H1 (cell line): Measurements from ENCODE around the gene TSPAN1. TPM values are rescaled to one million over a fixed set of nuclear protein-coding genes. Genes with fewer than 3 reads are reported as not detected.

Experiments
- CTCF ChIA-PET: fragments of 300-600 bp; sonication (Branson Sonifier 250); formaldehyde crosslinking; loops from one replicate; lab custom pipeline; 2021; ENCODE audit not compliant: partially characterized antibody; lab: Charles Lee
- POLR2A ChIA-PET: fragments of 300-600 bp; sonication (Branson Sonifier 250); formaldehyde crosslinking; loops from one replicate; lab custom pipeline; 2021; ENCODE audit warnings: inconsistent platforms; ENCODE audit not compliant: partially characterized antibody; lab: Charles Lee
- DNase-seq, 2 experiments: peaks; one replicate each; pipeline versions ENCODE4 v3.0.0 to v3.0.0-alpha.2; 2010 to 2022; ENCODE audit warnings: low spot score in 2 of 2, low read depth in 1 of 2, mixed read lengths in 1 of 2
- FAIRE-seq: peaks from 2 replicates; lab custom pipeline; 2011; peaks lifted over from hg19 to GRCh38; lab: Jason Lieb, UNC
- H2AFZ ChIP-seq: 2 replicates; pipeline ENCODE4 v1.8.1; 2012; ENCODE audit warnings: low read length, inconsistent platforms
- H2AK5ac ChIP-seq: 2 replicates; pipeline ENCODE4 v1.6.1; 2013; ENCODE audit warnings: low read depth, low read length
- H2BK120ac ChIP-seq: replicated peaks from 2 replicates; pipeline ENCODE3; 2013; ENCODE audit warnings: low read depth, low read length, inconsistent platforms
- H2BK12ac ChIP-seq: 2 replicates; pipeline ENCODE4 v1.6.1; 2013; ENCODE audit warnings: low read depth, low read length
- H2BK15ac ChIP-seq: 2 replicates; pipeline ENCODE4 v1.6.1; 2013; ENCODE audit warnings: low read length
- H2BK20ac ChIP-seq: 2 replicates; pipeline ENCODE4 v1.6.1; 2013; ENCODE audit warnings: low read length
- H2BK5ac ChIP-seq: 2 replicates; pipeline ENCODE4 v1.6.1; 2013; ENCODE audit warnings: low read depth, low read length
- H3K14ac ChIP-seq: 2 replicates; pipeline ENCODE4 v1.6.1; 2013; ENCODE audit warnings: inconsistent platforms; ENCODE audit not compliant: insufficient read length
- H3K18ac ChIP-seq: 2 replicates; pipeline ENCODE4 v1.6.1; 2013; ENCODE audit warnings: low read length; ENCODE audit errors: extremely low read depth
- H3K23ac ChIP-seq: 2 replicates; pipeline ENCODE4 v1.6.1; 2013; ENCODE audit warnings: inconsistent platforms; ENCODE audit not compliant: insufficient read length
- H3K23me2 ChIP-seq: 2 replicates; pipeline ENCODE4 v1.6.1; 2013; ENCODE audit warnings: low read depth, low read length
- H3K27ac ChIP-seq: 2 replicates; pipeline ENCODE4 v1.6.1; 2011; ENCODE audit warnings: low read depth, low read length, inconsistent platforms
- H3K27me3 ChIP-seq, 4 experiments: replicated peaks in 1 of 4; 1 replicate in 1 of 4; 2 replicates in 3 of 4; pipeline versions ENCODE4 v1.6.1 to v1.8.1; 2011 to 2013; ENCODE audit warnings: low read length in 3 of 4, mild to moderate bottlenecking in 3 of 4, inconsistent platforms in 2 of 4, mixed read lengths in 2 of 4, moderate library complexity in 1 of 4; ENCODE audit not compliant: control insufficient read depth in 3 of 4, insufficient read depth in 3 of 4; ENCODE audit errors: extremely low read depth in 1 of 4
- H3K36me3 ChIP-seq, 4 experiments: 2 replicates each; pipeline versions ENCODE4 v1.6.1 to v1.8.1; 2011 to 2013; ENCODE audit warnings: mild to moderate bottlenecking in 4 of 4, low read length in 3 of 4, moderate library complexity in 2 of 4, control low read depth in 1 of 4, inconsistent platforms in 1 of 4; ENCODE audit not compliant: insufficient read depth in 4 of 4, control insufficient read depth in 2 of 4
- H3K4ac ChIP-seq: replicated peaks from 2 replicates; pipeline ENCODE3; 2013; ENCODE audit warnings: low read length, low read depth, mixed read lengths, inconsistent platforms; ENCODE audit not compliant: insufficient read length
- H3K4me1 ChIP-seq, 4 experiments: replicated peaks in 1 of 4; 1 replicate in 1 of 4; 2 replicates in 3 of 4; pipeline versions ENCODE4 v1.6.1 to v1.8.1; 2011 to 2013; ENCODE audit warnings: low read length in 3 of 4, inconsistent platforms in 2 of 4, mixed read lengths in 1 of 4; ENCODE audit not compliant: insufficient read depth in 4 of 4, control insufficient read depth in 3 of 4
- H3K4me2 ChIP-seq, 2 experiments: 2 replicates each; pipeline versions ENCODE4 v1.6.1 to v1.8.1; 2011 to 2013; ENCODE audit warnings: low read depth in 2 of 2, low read length in 2 of 2, control low read depth in 1 of 2, inconsistent platforms in 1 of 2, mild to moderate bottlenecking in 1 of 2; ENCODE audit not compliant: insufficient read depth in 1 of 2
- H3K4me3 ChIP-seq, 4 experiments: fragments of 200-600, 300-600 bp in 1 of 4; sonication (generic), shearing (Covaris generic), sonication (Bioruptor Twin) in 1 of 4; 2 replicates each; pipeline versions ENCODE4 v1.5.1 to v1.8.1; 2011 to 2016; ENCODE audit warnings: low read length in 4 of 4, low read depth in 3 of 4, control low read depth in 2 of 4, inconsistent platforms in 2 of 4, mild to moderate bottlenecking in 2 of 4, mixed read lengths in 1 of 4, moderate library complexity in 1 of 4; ENCODE audit not compliant: insufficient read depth in 2 of 4; ENCODE audit errors: extremely low read depth in 1 of 4
- H3K56ac ChIP-seq: replicated peaks from 2 replicates; pipeline ENCODE3; 2013; ENCODE audit warnings: low read depth, mild to moderate bottlenecking, mixed read lengths, low read length, inconsistent platforms; ENCODE audit not compliant: insufficient read length
- H3K79me1 ChIP-seq: 2 replicates; pipeline ENCODE4 v1.6.1; 2013; ENCODE audit warnings: low read depth, low read length, control low read depth
- H3K79me2 ChIP-seq, 2 experiments: 2 replicates each; pipeline versions ENCODE4 v1.6.1 to v1.8.1; 2012 to 2013; ENCODE audit warnings: low read length in 2 of 2, mild to moderate bottlenecking in 2 of 2, inconsistent platforms in 1 of 2; ENCODE audit not compliant: insufficient read depth in 2 of 2, control insufficient read depth in 1 of 2
- H3K9ac ChIP-seq, 4 experiments: replicated peaks in 1 of 4; 1 replicate in 1 of 4; 2 replicates in 3 of 4; pipeline versions ENCODE4 v1.6.1 to v1.8.1; 2011 to 2013; ENCODE audit warnings: low read depth in 3 of 4, low read length in 3 of 4, control low read depth in 2 of 4, mild to moderate bottlenecking in 2 of 4, moderate library complexity in 2 of 4, inconsistent platforms in 1 of 4; ENCODE audit errors: extremely low read depth in 1 of 4
- H3K9me3 ChIP-seq, 2 experiments: 2 replicates each; pipeline versions ENCODE4 v1.6.1 to v1.8.1; 2012 to 2013; ENCODE audit warnings: mild to moderate bottlenecking in 2 of 2, moderate library complexity in 2 of 2, control low read depth in 1 of 2, inconsistent platforms in 1 of 2, low read depth in 1 of 2, low read length in 1 of 2, mixed read lengths in 1 of 2; ENCODE audit not compliant: insufficient read depth in 2 of 2
- H4K20me1 ChIP-seq, 2 experiments: replicated peaks in 1 of 2; 2 replicates each; pipeline versions ENCODE3 to v1.8.1; 2011 to 2013; ENCODE audit warnings: inconsistent platforms in 2 of 2, low read length in 2 of 2, mild to moderate bottlenecking in 1 of 2; ENCODE audit not compliant: insufficient read depth in 2 of 2, control insufficient read depth in 1 of 2
- H4K5ac ChIP-seq: 2 replicates; pipeline ENCODE4 v1.6.1; 2013; ENCODE audit warnings: low read length, low read depth, mixed read lengths, inconsistent platforms; ENCODE audit not compliant: insufficient read length
- H4K8ac ChIP-seq: 2 replicates; pipeline ENCODE4 v1.8.0; 2013; ENCODE audit warnings: mild to moderate bottlenecking, moderate library complexity, low read length, inconsistent platforms; ENCODE audit not compliant: insufficient read depth; ENCODE audit errors: extremely low read depth
- H4K91ac ChIP-seq: replicated peaks from 2 replicates; pipeline ENCODE3; 2013; ENCODE audit warnings: low read length, mixed read lengths, inconsistent platforms; ENCODE audit not compliant: insufficient read length
- FOSL1 ChIP-seq: IDR thresholded peaks from 2 replicates; pipeline ENCODE4 v1.6.1; 2011; ENCODE audit warnings: mild to moderate bottlenecking, low read depth, low read length, moderate library complexity; ENCODE audit not compliant: insufficient read depth
- HDAC2 ChIP-seq, 2 experiments: fragments of 300-600 bp in 1 of 2; sonication (generic) in 1 of 2; IDR thresholded peaks; 2 replicates each; pipeline ENCODE4 v1.6.1; 2011 to 2012; ENCODE audit warnings: low read depth in 2 of 2, low read length in 2 of 2, mild to moderate bottlenecking in 2 of 2, moderate library complexity in 2 of 2, borderline replicate concordance in 1 of 2, inconsistent platforms in 1 of 2
- MAFK ChIP-seq: IDR thresholded peaks from 2 replicates; pipeline ENCODE4 v1.6.1; 2012; ENCODE audit warnings: low read depth, mild to moderate bottlenecking, improper control_type of control experiment, low read length
- PHF8 ChIP-seq: fragments of 200-600 bp; sonication (generic); conservative IDR thresholded peaks from 2 replicates; pipeline ENCODE4 v1.7.1; 2012; ENCODE audit warnings: low read depth, mild to moderate bottlenecking, inconsistent platforms, low read length, moderate library complexity
- RBBP5 ChIP-seq: IDR thresholded peaks from 2 replicates; pipeline ENCODE4 v1.7.1; 2012; ENCODE audit warnings: low read depth, mild to moderate bottlenecking, inconsistent platforms, low read length, moderate library complexity, borderline replicate concordance
- RFX5 ChIP-seq: IDR thresholded peaks from 2 replicates; pipeline ENCODE4 v1.6.1; 2011; ENCODE audit warnings: low read depth, low read length, improper control_type of control experiment, borderline replicate concordance
- SIN3A ChIP-seq, 2 experiments: IDR thresholded peaks in 1 of 2; conservative IDR thresholded peaks in 1 of 2; 2 replicates each; pipeline ENCODE4 v1.6.1; 2011 to 2012; ENCODE audit warnings: low read length in 2 of 2, improper control_type of control experiment in 1 of 2, low read depth in 1 of 2, mild to moderate bottlenecking in 1 of 2
- TBP ChIP-seq: IDR thresholded peaks from 2 replicates; pipeline ENCODE4 v1.6.1; 2011; ENCODE audit warnings: low read depth, low read length, improper control_type of control experiment
- WGBS, 2 experiments: shearing (Covaris generic) in 1 of 2; methylation state at CpG; one replicate each; pipeline versions ENCODE4 v1.1.6 to v1.1.7; 2013 to 2015; ENCODE audit warnings: low lambda C conversion rate in 2 of 2, mixed read lengths in 2 of 2, inconsistent platforms in 1 of 2, low coverage in 1 of 2, missing lambda C conversion rate in 1 of 2; ENCODE audit not compliant: insufficient replicate concordance in 2 of 2, insufficient coverage in 1 of 2, insufficient read length in 1 of 2; ENCODE audit errors: extremely low coverage in 1 of 2, missing lambda C conversion rate in 1 of 2; 5-methylcytosine and 5-hydroxymethylcytosine counted together
- polyA plus RNA-seq, 7 experiments: library from polyadenylated mRNA; depleted of rRNA in 3 of 7; stranded (reverse) in 5 of 7; unstranded in 2 of 7; fragments of >200 nt in 5 of 7; fragments of 200-250 nt in 2 of 7; gene quantifications; 1 replicate in 5 of 7; 2 replicates in 1 of 7; 4 replicates in 1 of 7; pipeline versions ENCODE4 v1.2.1 to v1.2.3, GENCODE V29; 2011 to 2013; ENCODE audit warnings: missing spikeins in 2 of 7, mixed read lengths in 2 of 7
- total RNA-seq: library from RNA; stranded (reverse); fragmentation: NEBNext Ultra II Directional; extraction: Animal tissue kit (Norgen Biotek cat#: 25700); gene quantifications from 2 replicates; pipeline ENCODE4 v1.2.1, GENCODE V29; 2021

Gene TSPAN1
- total and polyA plus RNA-seq, 2 of the 8 experiments (the other 6 are each of a cell fraction or from before 2014, with no cell fraction given): 0.05 TPM; not detected in 1

GRCh38 chr1:46183079-46183847 lies 8.4 kb downstream of the TSPAN1 start:
- Histone ChIP-seq H2BK12ac (no peak overlapping the region), H3K9me3 (no peaks in the 10 kb centered on the region), H3K79me1 (no peaks in the 10 kb centered on the region), H2BK5ac (no peak overlapping the region), H3K23ac (no peak overlapping the region), H2AK5ac (no peak overlapping the region), H2BK20ac (no peak overlapping the region), H4K20me1 (peaks cover 0 to 3% of the 10 kb centered on the region in 2 experiments), H4K5ac (no peak overlapping the region), H3K79me2 (no peaks in the 10 kb centered on the region), H3K18ac (no peak overlapping the region), H4K8ac (no peak overlapping the region), H3K56ac (no peak overlapping the region), H3K4me2 (no peak overlapping the region), H3K14ac (no peak overlapping the region), H3K9ac (no peak overlapping the region), H3K27ac (no peak overlapping the region), H2AFZ (no peak overlapping the region), H3K23me2 (peaks cover 2% of the 10 kb centered on the region; the same call in 1 of the 2 replicates), H3K27me3 (no peaks in the 10 kb centered on the region; a peak in 1 of 7 replicates), H3K36me3 (no peaks in the 10 kb centered on the region), H3K4me1 (peaks cover 0 to 9% (median 4%) of the 10 kb centered on the region in 4 experiments; a peak in 5 of 7 replicates), H3K4me3 (no peak overlapping the region), H4K91ac (no peak overlapping the region), H2BK120ac (no peak overlapping the region), H3K4ac (no peak overlapping the region), H2BK15ac (no peak overlapping the region)
- WGBS, 2 experiments: 81% methylated on average over 8 of the region's 8 CpGs; no CpG with 5 or more reads in 1 of the 2 experiments
- DNase-seq: no peak
- POLR2A ChIA-PET: interaction anchor here (0.6 to 1.2 kb wide), 3 partner anchors 11 to 661 kb away, joined by 3 to 6 read pairs (median 3); no protein-coding TSS in a partner anchor
- no peak for FAIRE-seq
- CTCF ChIA-PET: interaction anchor here (0.8 to 7.3 kb wide), 12 partner anchors 9 to 146 kb away, joined by 3 to 128 read pairs (median 4); partner anchors contain the start of gene POMGNT1
- TF ChIP-seq HDAC2 (IDR thresholded peaks at IDR 0.05; ENCODE audit: borderline replicate concordance in 1 of 2, low read depth in 2 of 2, low read length in 2 of 2): no peak
- no peak for TF ChIP-seq RFX5
- no peak for TF ChIP-seq FOSL1
- no peak for TF ChIP-seq SIN3A (conservative IDR thresholded peaks at IDR 0.05 in 1 of 2, IDR thresholded peaks at IDR 0.05 in 1 of 2; ENCODE audit: low read depth in 1 of 2, low read length in 2 of 2)
- no peak for TF ChIP-seq PHF8
- no peak for TF ChIP-seq RBBP5
- TF ChIP-seq MAFK: no peak
- TF ChIP-seq TBP: no peak
